Jurkat, Clone E6-1 (cell line): ENCODE data around the gene NSG2.
"Not testable (repeated sequence)": the region's sequence is repeated elsewhere in the genome, so short reads cannot be mapped to it uniquely, and the experiment has no call there.

Source experiments
- DNase-seq: peaks from one replicate; pipeline ENCODE4 v3.0.0-alpha.2; 2011; ENCODE audit warnings: low read depth, low spot score
- H3K4me3 ChIP-seq: 2 replicates; pipeline ENCODE4 v1.5.1; 2011; ENCODE audit warnings: mild to moderate bottlenecking, low read length, control low read depth, moderate library complexity

Gene NSG2

DNA sequence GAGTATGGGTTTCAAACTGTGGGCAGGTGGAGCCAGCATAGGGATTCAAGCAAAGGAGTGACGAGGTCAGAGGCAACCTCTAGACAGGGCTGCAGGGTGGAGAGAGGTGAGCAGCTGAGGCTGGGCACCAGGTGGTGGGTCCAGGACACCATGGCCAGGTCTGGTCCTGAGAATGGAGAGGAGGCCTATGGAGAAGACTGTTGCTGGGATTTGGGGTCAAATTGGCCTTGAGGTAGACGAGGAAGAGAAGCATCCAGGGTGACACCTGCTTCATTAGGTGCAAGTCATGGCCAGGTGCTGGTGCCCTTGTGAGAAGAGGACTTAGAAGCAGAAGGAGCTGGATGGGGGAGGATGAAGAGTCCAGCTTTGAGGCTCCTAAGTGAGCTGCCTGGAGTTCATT, 99.6 kb downstream of the NSG2 start:
- no peak overlapping the region for H3K4me3 ChIP-seq
- DNase-seq = no peak

DNA sequence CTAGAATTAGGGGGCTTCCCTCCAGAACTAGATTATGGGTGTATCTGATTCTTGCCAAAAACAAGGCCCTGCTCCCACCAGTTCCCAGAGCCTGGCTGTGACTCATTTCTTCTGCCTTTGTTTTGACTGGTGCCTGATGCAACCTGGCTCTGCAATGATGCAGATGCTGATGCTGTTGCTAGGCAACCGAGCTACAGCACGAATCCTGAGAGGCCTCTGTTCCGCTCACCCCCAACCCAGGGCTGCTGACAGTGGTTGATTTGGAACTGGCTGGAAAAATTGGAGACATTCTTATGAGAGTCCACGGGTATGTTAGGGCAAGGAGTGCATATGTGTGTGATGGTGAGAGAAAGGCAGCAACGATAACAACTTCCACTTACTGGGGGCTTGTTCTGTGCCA, 100.3 kb downstream of the NSG2 start:
- H3K4me3 ChIP-seq = no peak overlapping the region
- no peak for DNase-seq

DNA sequence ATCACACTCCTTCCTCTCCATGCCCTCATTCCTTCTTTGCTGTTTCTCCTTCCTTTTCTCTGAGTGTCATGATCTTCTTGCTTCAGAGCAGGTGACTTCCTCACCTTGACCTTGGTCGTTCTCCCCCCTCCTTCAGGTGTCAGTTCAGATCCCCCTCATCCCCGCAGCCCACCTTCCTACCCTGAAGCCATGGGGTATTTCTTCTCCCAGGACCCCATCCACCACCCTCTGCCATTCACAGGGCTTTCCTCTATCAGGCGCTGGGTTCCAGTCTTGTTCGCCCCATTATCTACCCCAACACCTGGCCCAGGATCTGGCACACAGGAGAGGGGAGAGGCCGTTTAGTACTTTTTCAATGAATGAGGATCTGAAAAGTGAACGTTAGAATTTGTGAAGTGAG, 101.0 kb downstream of the NSG2 start:
- no peak overlapping the region for H3K4me3 ChIP-seq
- no peak for DNase-seq

DNA sequence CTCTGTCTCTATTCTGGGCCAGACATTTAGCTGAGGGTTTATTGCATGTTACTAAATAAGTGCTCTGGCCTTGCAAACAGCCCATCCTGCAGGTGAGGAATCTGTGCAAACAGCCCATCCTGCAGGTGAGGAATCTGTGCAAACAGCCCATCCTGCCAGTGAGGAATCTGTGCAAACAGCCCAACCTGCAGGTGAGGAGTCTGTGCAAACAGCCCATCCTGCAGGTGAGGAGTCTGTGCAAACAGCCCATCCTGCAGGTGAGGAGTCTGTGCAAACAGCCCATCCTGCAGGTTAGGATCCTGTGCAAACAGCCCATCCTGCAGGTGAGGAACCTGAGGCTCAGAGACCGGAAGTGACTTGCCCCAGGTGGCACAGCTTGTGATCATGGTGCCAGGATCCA, 101.5 kb downstream of the NSG2 start:
- DNase-seq, H3K4me3 ChIP-seq: not testable (repeated sequence)

DNA sequence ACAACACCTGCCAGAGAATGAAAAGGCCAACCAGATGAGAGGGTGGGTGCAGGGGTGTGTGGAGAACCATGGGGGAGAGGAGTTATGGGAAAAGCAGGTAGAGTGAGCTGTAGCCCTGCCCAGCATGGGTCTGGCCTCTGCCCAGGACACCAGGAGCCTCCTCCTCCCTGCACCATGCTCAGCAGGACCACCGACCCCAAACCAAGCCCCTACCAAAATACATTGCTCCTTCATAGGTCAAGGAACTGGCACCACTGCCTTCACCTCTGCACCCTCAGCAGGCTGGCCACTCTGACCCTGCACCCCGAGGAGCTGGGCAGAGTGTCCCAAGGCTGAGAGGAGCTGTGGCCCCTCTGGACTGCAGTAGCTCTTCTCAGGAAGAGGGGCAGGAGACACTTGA, 102.0 kb downstream of the NSG2 start:
- no peak overlapping the region for H3K4me3 ChIP-seq
- DNase-seq = no peak

DNA sequence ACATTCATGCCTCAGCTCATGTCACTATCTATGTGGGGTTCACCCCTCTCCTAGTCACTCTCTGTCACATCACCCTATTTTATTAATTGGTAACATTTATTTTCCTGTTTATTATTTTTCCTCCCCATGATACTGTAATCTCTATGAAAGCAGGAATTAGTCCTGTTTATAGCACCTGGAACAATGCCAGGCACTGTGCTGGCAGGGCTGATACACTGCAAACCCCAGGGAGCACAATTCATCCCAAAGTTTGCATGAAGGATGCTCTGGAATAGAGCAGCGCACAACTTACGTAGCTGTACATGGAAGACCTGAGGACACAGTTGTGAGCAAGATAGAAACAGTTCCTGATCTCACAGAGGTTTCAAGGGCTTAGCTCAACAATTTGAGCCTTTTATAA, 103.2 kb downstream of the NSG2 start:
- no peak overlapping the region for H3K4me3 ChIP-seq
- no peak for DNase-seq

DNA sequence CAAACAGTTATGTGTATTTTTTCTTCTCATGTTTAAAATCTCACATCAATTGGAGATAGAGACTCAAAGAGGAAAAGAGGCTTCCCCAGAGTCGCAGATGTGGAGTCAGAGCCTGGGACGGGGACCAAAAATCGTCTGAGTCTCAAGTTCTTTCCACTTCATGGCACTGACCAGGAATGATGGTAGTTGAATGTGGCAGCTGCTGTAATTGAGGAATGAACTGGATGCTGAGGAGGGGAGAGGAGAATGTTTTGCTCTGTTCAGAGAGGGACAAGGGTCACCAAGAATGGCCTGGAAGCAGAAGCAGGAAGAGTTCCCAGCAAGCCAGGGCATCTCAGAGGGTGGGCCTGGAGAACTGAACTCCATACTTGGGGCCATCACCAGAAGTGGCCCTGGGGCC, 103.9 kb downstream of the NSG2 start:
- H3K4me3 ChIP-seq = no peak overlapping the region
- DNase-seq = no peak

DNA sequence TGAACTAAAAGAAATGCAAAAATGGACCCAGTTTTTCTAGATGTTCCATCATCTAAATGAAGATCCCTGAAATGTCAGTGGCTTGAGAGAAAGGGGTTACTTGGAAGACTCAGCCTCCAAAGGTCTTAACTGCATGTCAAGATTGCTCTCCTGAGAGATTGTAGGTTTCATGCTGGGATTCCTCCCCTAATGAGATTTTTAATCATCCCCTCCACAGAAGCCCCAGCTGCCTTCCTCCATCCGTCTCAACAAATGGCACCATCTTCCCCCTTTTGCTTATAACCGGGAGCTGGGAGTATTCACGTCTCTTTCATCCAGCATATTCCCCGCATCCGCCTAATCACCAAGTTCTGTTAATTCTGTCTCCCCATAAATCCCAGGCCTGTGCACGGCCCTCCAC, 104.5 kb downstream of the NSG2 start:
- no peak for DNase-seq
- no peak overlapping the region for H3K4me3 ChIP-seq

DNA sequence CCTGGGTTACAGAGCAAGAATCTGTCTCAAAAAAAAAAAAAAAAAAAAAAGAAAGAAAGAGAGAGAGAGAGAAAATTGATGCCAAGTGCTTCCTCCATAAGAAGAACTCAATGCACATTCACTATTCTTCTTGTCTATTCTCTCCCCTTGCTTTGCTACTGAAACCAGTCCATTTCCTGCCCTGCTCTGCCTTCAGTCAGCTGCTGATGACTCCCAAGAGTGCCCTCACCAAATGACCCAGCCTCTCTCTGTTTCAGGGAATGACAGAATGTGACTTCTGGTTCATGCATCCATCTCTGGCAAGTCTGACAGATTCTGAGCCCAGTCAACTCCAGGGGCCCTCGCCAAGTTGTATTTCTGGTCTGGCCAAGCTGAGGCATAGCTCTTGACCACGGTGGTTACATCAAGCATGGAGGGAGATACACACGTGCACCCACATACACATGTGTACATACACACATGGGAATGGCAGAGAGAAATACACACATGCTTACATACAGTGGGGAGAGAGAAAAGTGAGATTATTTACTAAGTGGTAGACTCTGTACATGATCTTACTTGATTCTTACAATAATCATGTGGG, 106.2 kb downstream of the NSG2 start:
- H3K4me3 ChIP-seq = no peak overlapping the region
- DNase-seq = no peak

DNA sequence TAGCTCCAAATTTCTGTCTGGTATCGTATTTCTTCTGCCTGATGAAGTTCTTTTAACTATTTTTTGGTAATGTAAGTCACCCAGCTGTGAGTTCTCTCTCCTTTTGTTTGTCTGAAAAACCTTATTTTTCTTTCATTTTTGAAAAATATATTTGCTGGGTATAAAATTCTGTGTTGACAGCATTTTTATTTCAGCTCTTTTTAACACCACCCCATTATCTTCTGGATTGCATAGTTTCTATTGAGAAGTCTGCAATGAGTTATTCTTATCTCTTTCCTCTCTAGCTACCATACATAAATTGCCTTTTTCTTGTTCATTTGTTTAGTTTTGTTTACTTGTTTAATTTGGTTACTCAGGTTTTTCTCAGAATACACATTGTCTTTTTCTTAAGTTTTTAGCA, 109.1 kb downstream of the NSG2 start:
- no peak overlapping the region for H3K4me3 ChIP-seq
- DNase-seq = no peak

DNA sequence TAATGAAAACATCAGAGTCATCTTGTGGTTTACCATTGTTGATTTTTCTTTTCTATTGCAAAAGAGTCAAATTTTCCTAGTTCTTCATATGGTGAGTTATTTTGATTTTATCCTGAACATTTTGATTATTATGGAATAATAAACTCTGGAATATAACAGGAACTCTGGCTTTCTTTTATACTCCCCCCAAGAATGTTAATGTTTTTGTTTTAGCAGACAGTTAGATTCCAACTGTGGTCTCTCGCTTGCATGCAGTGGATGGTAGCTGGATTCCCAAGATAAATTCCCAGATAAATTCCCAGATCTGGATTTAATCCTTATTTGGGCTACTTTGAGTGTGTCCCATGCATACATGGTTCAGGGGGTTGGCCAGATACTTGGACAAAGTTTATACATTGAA, 109.8 kb downstream of the NSG2 start:
- DNase-seq = no peak
- H3K4me3 ChIP-seq = no peak overlapping the region

DNA sequence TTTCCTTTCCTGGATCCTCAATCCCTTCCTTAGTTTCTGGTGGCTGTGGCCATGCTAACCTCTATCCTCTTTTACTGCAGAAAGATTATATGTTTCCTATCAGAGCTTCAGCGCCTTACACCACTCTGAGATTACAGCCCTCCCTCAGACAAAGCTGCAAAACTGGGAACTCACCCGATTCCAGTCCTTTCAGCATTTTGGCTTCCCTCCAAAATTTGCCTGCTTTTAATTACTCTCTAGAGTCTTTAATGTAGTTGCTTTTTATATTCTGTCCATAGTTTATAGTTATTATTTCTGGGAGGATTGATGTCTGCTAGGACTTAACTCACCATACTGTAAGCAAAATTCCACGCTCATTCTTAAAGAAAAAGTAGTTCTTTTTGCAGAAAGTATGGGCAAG, 110.2 kb downstream of the NSG2 start:
- DNase-seq = no peak
- H3K4me3 ChIP-seq = no peak overlapping the region

DNA sequence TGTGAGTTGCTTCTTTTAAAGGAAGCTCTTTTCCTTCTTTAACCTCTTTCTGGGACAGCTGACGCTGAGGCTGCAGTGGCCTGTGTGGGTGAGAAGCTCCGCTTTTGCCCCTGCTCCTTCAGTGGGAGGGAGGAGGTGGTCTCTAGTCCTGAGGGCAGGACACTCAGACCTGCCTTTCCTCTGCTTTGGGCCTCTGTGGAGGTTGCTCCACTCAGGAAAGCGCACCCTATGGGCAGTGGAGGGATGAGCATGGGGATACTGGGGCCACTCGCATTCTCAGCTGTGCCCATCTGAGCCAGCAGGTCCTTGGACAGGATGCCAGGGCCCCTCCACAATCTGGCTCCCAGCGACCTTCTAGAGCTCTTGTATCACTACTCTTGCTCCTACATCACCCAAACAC, 111.5 kb downstream of the NSG2 start:
- no peak overlapping the region for H3K4me3 ChIP-seq
- no peak for DNase-seq
